ENCODE results near the gene TTC3. TPM values are rescaled to one million over a fixed set of nuclear protein-coding genes. Genes with fewer than 3 reads are reported as not detected.

Gene TTC3
- total RNA-seq, 1 experiment from 2014 or later = 92.8 TPM

- POLR2A ChIA-PET = interaction anchor here (0.5 kb wide), 1 partner anchor 756 kb away, joined by 5 read pairs; no protein-coding TSS in a partner anchor
- no peak for TF ChIP-seq CTCF (IDR thresholded peaks at IDR 0.05; ENCODE audit: insufficient read depth in 1 of 2, low read depth in 1 of 2, low read length in 1 of 2, severe bottlenecking in 1 of 2, unreplicated experiment in 1 of 2)
- CTCF ChIA-PET = no interaction called here
- Histone ChIP-seq H3K27me3 (replicated peaks; ENCODE audit: control insufficient read depth, insufficient read depth, low read length) (no peaks in the 10 kb centered on the region), H3K4me3 (ENCODE audit: low read depth, low read length) (no peak overlapping the region), H3K4me1 (peaks cover 9% of the 10 kb centered on the region; the same call in 1 of the 2 replicates), H3K36me3 (ENCODE audit: control insufficient read depth, insufficient read depth, low read length) (no peaks in the 10 kb centered on the region), H3K9me3 (no peaks in the 10 kb centered on the region; the same call in 1 of the 2 replicates)
- Mint-ChIP-seq H3K4me1 (ENCODE audit: low read depth, unreplicated experiment) (peaks cover 26% of the 10 kb centered on the region), H3K36me3 (ENCODE audit: insufficient read depth, unreplicated experiment) (peaks cover 18% of the 10 kb centered on the region), H3K27me3 (ENCODE audit: insufficient read depth, unreplicated experiment) (no peaks in the 10 kb centered on the region), H3K9me3 (ENCODE audit: unreplicated experiment) (no peaks in the 10 kb centered on the region), H3K27ac (ENCODE audit: unreplicated experiment) (no peak overlapping the region), H3K4me3 (ENCODE audit: unreplicated experiment) (peak overlapping the region; percentile 98)
- intact Hi-C loops (cut with micrococcal nuclease; ENCODE audit: unreplicated experiment) = no loop called here
- DNase-seq = no peak
- BruUV-seq (replicated peaks) = TSS peak; percentile 28
Measured at GRCh38 chr21:37075214-37075770, 2.2 kb downstream of the TTC3 start.

- intact Hi-C loops (cut with micrococcal nuclease; ENCODE audit: unreplicated experiment) = no loop called here
- Mint-ChIP-seq H3K9me3 (ENCODE audit: unreplicated experiment) (no peaks in the 10 kb centered on the region), H3K4me3 (ENCODE audit: unreplicated experiment) (no peak overlapping the region), H3K4me1 (ENCODE audit: low read depth, unreplicated experiment) (peaks cover 16% of the 10 kb centered on the region), H3K27ac (ENCODE audit: unreplicated experiment) (no peak overlapping the region), H3K27me3 (ENCODE audit: insufficient read depth, unreplicated experiment) (no peaks in the 10 kb centered on the region), H3K36me3 (ENCODE audit: insufficient read depth, unreplicated experiment) (peaks cover 18% of the 10 kb centered on the region)
- BruUV-seq (replicated peaks) = no TSS peak
- Histone ChIP-seq H3K27me3 (replicated peaks; ENCODE audit: control insufficient read depth, insufficient read depth, low read length) (no peaks in the 10 kb centered on the region), H3K4me1 (peaks cover 6% of the 10 kb centered on the region; the same call in 1 of the 2 replicates), H3K4me3 (ENCODE audit: low read depth, low read length) (no peak overlapping the region), H3K9me3 (no peaks in the 10 kb centered on the region; the same call in 1 of the 2 replicates), H3K36me3 (ENCODE audit: control insufficient read depth, insufficient read depth, low read length) (no peaks in the 10 kb centered on the region)
- no peak for DNase-seq
- ChIA-PET POLR2A (no interaction called here), CTCF (no interaction called here)
- TF ChIP-seq CTCF (IDR thresholded peaks at IDR 0.05; ENCODE audit: insufficient read depth in 1 of 2, low read depth in 1 of 2, low read length in 1 of 2, severe bottlenecking in 1 of 2, unreplicated experiment in 1 of 2) = no peak
Measured at GRCh38 chr21:37076087-37076850, 3.2 kb downstream of the TTC3 start.

- no peak overlapping the region for H3K4me3 ChIP-seq (ENCODE audit: low read depth, low read length)
Measured at GRCh38 chr21:37077403-37077802, 4.3 kb downstream of the TTC3 start.

More at GRCh38 chr21:37077403-37077802, 4.3 kb downstream of the TTC3 start:
- Histone ChIP-seq H3K27me3 (replicated peaks; ENCODE audit: control insufficient read depth, insufficient read depth, low read length) (no peaks in the 10 kb centered on the region), H3K36me3 (ENCODE audit: control insufficient read depth, insufficient read depth, low read length) (no peaks in the 10 kb centered on the region), H3K9me3 (no peaks in the 10 kb centered on the region; the same call in 1 of the 2 replicates), H3K4me1 (no peaks in the 10 kb centered on the region)
- BruUV-seq (replicated peaks) = no TSS peak
- no peak for DNase-seq
- CTCF ChIA-PET = no interaction called here
- Mint-ChIP-seq H3K4me1 (ENCODE audit: low read depth, unreplicated experiment) (peaks cover 7% of the 10 kb centered on the region), H3K4me3 (ENCODE audit: unreplicated experiment) (no peak overlapping the region), H3K36me3 (ENCODE audit: insufficient read depth, unreplicated experiment) (peaks cover 15% of the 10 kb centered on the region), H3K27me3 (ENCODE audit: insufficient read depth, unreplicated experiment) (no peaks in the 10 kb centered on the region), H3K27ac (ENCODE audit: unreplicated experiment) (no peak overlapping the region), H3K9me3 (ENCODE audit: unreplicated experiment) (no peaks in the 10 kb centered on the region)
- intact Hi-C loops (cut with micrococcal nuclease; ENCODE audit: unreplicated experiment) = no loop called here
- POLR2A ChIA-PET = no interaction called here
- TF ChIP-seq CTCF (IDR thresholded peaks at IDR 0.05; ENCODE audit: insufficient read depth in 1 of 2, low read depth in 1 of 2, low read length in 1 of 2, severe bottlenecking in 1 of 2, unreplicated experiment in 1 of 2) = no peak

Data from Caco-2 (cell line).